LNCaP clone FGC (cell line): Measurements from ENCODE around the gene PAGE2.

Source experiments
- DNase-seq: peaks from one replicate; pipeline ENCODE4 v3.0.0-alpha.2; 2011; ENCODE audit warnings: low read depth
- H3K4me3 ChIP-seq: 2 replicates; pipeline ENCODE4 v1.5.1; 2011; ENCODE audit warnings: mild to moderate bottlenecking, low read depth, low read length, control low read depth
- CTCF ChIP-seq: IDR thresholded peaks from 2 replicates; pipeline ENCODE4 v1.5.1; 2012; ENCODE audit warnings: mild to moderate bottlenecking; ENCODE audit not compliant: control insufficient read depth, insufficient read depth; ENCODE audit errors: extremely low read depth

The PAGE2 gene

GRCh38 chrX:55072286-55072685 lies 16.5 kb upstream of the PAGE2 start:
- H3K4me3 ChIP-seq = no peak overlapping the region
- TF ChIP-seq CTCF = no peak
- DNase-seq = no peak

GRCh38 chrX:55074851-55075467 lies 13.9 kb upstream of the PAGE2 start, which contains the start of gene PAGE2B:
PAGE2B (plus strand) TSS chrX:55075030; CDS start chrX:55076042, 1,012 bp downstream.
- no peak for TF ChIP-seq CTCF

GRCh38 chrX:55098691-55099090 lies 9.9 kb downstream of the PAGE2 start:
- no peak for DNase-seq
- no peak overlapping the region for H3K4me3 ChIP-seq
- no peak for TF ChIP-seq CTCF

More at GRCh38 chrX:55074851-55075467, 13.9 kb upstream of the PAGE2 start, which contains the start of gene PAGE2B:
- no peak within 1 kb of the TSS for H3K4me3 ChIP-seq
- DNase-seq = no peak

GRCh38 chrX:55099162-55099561 lies 10.3 kb downstream of the PAGE2 start:
- H3K4me3 ChIP-seq = no peak overlapping the region
- no peak for DNase-seq
- no peak for TF ChIP-seq CTCF

GRCh38 chrX:55102754-55103153 lies 13.9 kb downstream of the PAGE2 start:
- no peak overlapping the region for H3K4me3 ChIP-seq
- TF ChIP-seq CTCF = no peak
- DNase-seq = no peak

GRCh38 chrX:55107262-55107661 lies 18.4 kb downstream of the PAGE2 start:
- no peak overlapping the region for H3K4me3 ChIP-seq
- no peak for TF ChIP-seq CTCF
- DNase-seq = no peak

- no peak for DNase-seq
- no peak overlapping the region for H3K4me3 ChIP-seq
- no peak for TF ChIP-seq CTCF
Measured at GRCh38 chrX:55107911-55108310, 19.1 kb downstream of the PAGE2 start.
